ENCODE results near the gene CD300LF. TPM values are rescaled to one million over a fixed set of nuclear protein-coding genes. Genes with fewer than 3 reads are reported as not detected.

CD300LF gene
- total RNA-seq, 1 experiment from 2014 or later, result not detected

- no peak for DNase-seq (ENCODE audit: low read depth)
Observed at GRCh38 chr17:74730491-74731346, 18.0 kb upstream of the CD300LF start.

- DNase-seq (ENCODE audit: low read depth), result no peak
Observed at GRCh38 chr17:74729866-74730265, 17.1 kb upstream of the CD300LF start.

GRCh38 chr17:74729368-74729767, 16.6 kb upstream of the CD300LF start:
- DNase-seq (ENCODE audit: low read depth), result no peak

GRCh38 chr17:74728702-74729075, 16.0 kb upstream of the CD300LF start:
- DNase-seq (ENCODE audit: low read depth), result no peak

- DNase-seq (ENCODE audit: low read depth), result no peak
Observed at GRCh38 chr17:74728033-74728701, 15.4 kb upstream of the CD300LF start.

GRCh38 chr17:74725111-74725510, 12.4 kb upstream of the CD300LF start:
- no peak for DNase-seq (ENCODE audit: low read depth)

- no peak for DNase-seq (ENCODE audit: low read depth)
Observed at GRCh38 chr17:74723891-74724290, 11.2 kb upstream of the CD300LF start.

- no peak for DNase-seq (ENCODE audit: low read depth)
Observed at GRCh38 chr17:74722782-74723181, 10.1 kb upstream of the CD300LF start.

GRCh38 chr17:74720506-74720905, 7.8 kb upstream of the CD300LF start:
- DNase-seq (ENCODE audit: low read depth), result no peak

- DNase-seq (ENCODE audit: low read depth), result no peak
Observed at GRCh38 chr17:74715144-74715543, 2.4 kb upstream of the CD300LF start.

- no peak for DNase-seq (ENCODE audit: low read depth)
Observed at GRCh38 chr17:74713171-74713755, 540 bp upstream of the CD300LF start.

- no peak for DNase-seq (ENCODE audit: low read depth)
Observed at GRCh38 chr17:74712301-74712700, 422 bp downstream of the CD300LF start.

- no peak for DNase-seq (ENCODE audit: low read depth)
Observed at GRCh38 chr17:74711058-74711824, 1.5 kb downstream of the CD300LF start.

GRCh38 chr17:74704544-74704943, 8.2 kb downstream of the CD300LF start:
- DNase-seq (ENCODE audit: low read depth), result no peak

- DNase-seq (ENCODE audit: low read depth), result no peak
Observed at GRCh38 chr17:74703311-74703710, 9.4 kb downstream of the CD300LF start.

- DNase-seq (ENCODE audit: low read depth), result no peak
Observed at GRCh38 chr17:74702116-74702871, 10.4 kb downstream of the CD300LF start.

GRCh38 chr17:74699236-74699635, 13.5 kb downstream of the CD300LF start:
- no peak for DNase-seq (ENCODE audit: low read depth)

GRCh38 chr17:74698069-74698468, 14.7 kb downstream of the CD300LF start:
- no peak for DNase-seq (ENCODE audit: low read depth)

- DNase-seq (ENCODE audit: low read depth), result no peak
Observed at GRCh38 chr17:74697515-74697914, 15.2 kb downstream of the CD300LF start.

- no peak for DNase-seq (ENCODE audit: low read depth)
Observed at GRCh38 chr17:74695629-74696028, 17.1 kb downstream of the CD300LF start.

GRCh38 chr17:74694081-74694480, 18.6 kb downstream of the CD300LF start:
- no peak for DNase-seq (ENCODE audit: low read depth)

All from HT1080 (cell line).